EH (cell line): Measurements from ENCODE around the gene FTSJ3.

Source experiments
- DNase-seq: peaks from one replicate; pipeline ENCODE4 v3.0.0-alpha.2; 2015; ENCODE audit warnings: low read depth

FTSJ3 gene

DNA sequence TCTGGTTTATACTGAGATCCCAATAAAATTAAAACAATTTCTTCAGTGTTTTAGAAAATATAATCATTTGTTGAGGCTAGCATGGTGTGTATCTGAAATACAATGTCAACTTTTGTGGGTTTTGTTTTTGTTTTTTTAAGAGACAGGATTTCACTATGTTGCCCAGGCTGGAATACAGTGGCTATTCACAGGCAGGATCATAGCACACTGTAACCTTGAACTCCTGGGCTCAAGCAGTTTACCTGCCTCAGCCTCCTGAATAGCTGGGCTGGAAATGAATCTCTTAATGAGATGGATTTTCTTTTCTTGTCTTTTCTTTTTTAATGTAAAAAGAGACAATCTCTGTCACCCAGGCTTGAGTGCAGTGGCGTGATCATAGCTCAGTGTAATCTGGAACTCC is 41.3 kb downstream of the FTSJ3 start:
- DNase-seq, result no peak

DNA sequence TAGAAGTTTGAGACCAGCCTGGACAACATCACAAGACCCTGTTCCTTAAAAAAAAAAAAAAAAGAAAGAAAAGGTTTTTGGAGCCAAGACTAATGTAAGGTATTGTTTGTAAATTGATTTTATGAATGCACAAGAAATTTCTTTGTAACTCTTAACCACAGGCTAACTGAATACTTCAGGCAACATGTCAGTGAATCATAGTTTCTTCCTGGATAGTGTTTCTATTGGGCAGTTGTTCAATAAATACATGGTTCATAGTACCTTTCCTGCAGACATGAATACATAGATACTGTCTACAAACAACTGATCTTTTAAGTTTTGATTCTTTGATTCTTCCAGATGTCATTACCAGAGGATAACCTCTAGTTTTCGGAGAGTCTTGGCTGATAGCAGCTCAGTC is 41.9 kb downstream of the FTSJ3 start:
- DNase-seq, result peak; percentile 50

DNA sequence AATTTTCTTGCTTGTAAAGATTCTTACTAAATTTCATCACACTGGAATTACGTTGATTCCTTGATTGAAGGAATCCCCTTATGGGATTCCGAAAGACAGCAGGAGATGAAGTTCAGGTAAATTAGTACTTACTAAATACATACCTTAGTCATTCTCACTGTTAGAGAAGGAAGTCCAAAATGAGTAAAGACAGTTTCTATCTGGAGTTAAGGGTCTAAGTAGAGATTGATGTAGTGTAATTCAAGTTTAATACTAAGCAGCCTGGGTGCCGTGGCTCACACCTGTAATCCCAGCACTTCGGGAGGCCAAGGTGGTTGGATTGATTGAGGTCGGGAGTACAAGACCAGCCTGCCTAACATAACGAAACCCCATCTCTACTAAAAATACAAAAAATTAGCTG is 43.9 kb downstream of the FTSJ3 start:
- DNase-seq, result no peak

DNA sequence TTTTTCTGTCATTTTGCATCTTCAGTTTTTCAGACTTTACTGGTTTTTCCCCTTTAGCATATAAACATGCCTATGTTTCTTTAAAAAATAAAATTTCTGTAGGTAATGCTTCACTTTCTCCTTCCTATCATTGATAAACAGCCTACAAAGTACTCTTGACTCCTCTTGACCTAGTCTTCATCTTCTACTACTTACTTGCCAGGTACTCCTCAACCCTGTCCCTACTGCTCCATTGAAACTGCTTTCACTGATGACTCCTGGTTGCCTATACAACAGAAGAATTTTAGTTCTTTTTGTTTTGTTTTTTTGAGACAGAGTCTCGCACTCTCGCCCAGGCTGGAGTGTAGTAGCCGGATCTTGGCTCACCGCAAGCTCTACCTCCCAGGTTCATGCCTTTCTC is 46.5 kb downstream of the FTSJ3 start:
- DNase-seq, result no peak

DNA sequence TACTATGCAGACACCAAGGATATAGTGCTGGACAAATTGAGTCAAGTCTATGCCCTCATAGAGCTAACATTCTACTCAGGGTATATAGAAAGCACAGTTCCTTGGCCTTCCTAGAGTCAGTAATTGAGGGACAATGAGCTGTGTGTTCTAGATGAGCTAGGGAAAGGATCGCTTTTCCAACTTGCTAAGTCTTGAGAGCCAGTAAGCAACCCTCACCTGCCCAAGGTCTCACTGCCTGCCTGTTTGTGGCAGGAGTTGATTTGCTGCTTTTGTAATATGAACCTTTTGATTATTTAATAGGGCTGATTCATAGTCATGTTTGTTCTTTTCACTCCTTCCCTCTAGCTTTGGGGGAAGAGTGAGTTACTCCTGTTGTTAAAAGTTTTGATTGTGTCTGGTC is 47.0 kb downstream of the FTSJ3 start:
- peak; percentile 25 for DNase-seq

DNA sequence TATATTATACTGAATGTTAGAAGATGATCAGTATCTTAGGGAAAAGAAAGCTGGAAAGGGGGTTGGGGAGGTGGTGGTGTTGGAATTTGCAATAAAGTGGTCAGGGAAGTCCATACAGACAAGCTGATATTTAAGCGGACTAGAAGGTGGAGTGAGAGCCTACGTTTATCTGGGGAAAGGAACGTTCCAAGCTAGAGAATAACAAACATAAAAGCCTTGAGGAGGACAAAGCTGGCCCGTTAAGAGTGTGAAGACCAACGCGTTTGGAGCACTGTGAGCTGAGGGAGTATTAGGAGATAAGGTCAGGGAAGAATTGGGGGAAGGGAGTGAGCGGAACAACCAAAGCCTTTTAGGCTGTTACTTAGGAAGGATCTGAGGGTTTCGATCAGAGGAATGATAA is 52.0 kb downstream of the FTSJ3 start:
- peak; percentile 18 for DNase-seq

DNA sequence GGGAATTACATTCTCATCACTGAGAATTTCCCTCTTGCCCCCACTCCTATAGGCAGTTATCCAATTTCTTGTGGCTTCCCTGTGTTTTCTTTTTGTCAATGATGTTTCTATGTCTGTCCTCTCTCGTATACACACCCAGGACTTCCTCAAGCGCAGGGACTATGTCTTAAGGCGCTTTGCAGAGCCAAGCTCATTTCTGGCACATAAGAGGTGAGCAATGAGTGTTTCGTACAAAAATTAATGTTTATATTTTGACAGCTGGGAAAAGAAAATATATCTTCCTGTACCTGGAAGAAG is 52.5 kb downstream of the FTSJ3 start:
- DNase-seq, result peak; percentile 30

DNA sequence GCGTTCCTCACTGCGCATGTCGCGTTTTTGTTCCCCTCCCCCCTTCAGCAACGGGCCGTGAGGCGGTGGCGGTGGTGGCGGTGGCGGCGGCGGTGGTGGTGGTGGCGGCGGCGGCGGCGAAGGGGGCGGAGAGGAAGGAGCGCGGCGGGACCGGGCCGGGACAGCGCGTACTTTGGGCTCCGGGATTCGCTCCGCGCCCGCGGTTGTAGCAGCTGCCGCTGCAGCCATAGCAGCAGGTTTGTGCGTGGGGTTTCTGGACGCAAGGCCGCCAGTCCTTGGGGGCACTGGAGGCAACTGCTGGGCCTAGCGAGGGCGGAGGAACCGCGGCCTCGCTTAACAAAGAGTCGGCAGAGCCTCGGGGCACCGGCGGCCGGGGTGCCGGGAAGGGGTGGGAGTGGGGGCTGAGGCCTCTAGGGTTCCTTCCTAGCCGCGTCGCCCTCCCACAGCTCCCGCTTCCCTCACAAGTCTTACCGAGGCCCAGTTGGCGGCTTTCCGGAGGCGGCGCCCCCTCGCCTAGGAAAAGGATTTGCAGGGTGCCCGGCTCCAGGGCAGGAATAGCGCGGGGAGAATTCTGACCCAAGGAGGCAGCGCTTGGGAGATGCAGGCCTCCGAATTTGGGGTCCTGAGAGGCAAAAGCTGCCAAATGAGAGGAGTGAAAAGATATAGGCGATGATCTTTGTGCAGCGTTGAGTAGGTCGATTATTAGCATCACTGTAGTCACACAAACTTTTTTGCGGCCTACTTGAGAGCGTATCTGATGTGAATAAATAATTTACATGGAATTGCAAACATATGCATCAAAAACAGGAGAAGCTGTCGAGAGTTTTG is 53.1 kb downstream of the FTSJ3 start, which contains the start of gene DDX42:
TSS of gene DDX42 (plus strand) at position 30 of the 828 bp plus-strand sequence. CDS start 12,880 bp downstream, outside the sequence.
- peak; percentile 67 for DNase-seq

DNA sequence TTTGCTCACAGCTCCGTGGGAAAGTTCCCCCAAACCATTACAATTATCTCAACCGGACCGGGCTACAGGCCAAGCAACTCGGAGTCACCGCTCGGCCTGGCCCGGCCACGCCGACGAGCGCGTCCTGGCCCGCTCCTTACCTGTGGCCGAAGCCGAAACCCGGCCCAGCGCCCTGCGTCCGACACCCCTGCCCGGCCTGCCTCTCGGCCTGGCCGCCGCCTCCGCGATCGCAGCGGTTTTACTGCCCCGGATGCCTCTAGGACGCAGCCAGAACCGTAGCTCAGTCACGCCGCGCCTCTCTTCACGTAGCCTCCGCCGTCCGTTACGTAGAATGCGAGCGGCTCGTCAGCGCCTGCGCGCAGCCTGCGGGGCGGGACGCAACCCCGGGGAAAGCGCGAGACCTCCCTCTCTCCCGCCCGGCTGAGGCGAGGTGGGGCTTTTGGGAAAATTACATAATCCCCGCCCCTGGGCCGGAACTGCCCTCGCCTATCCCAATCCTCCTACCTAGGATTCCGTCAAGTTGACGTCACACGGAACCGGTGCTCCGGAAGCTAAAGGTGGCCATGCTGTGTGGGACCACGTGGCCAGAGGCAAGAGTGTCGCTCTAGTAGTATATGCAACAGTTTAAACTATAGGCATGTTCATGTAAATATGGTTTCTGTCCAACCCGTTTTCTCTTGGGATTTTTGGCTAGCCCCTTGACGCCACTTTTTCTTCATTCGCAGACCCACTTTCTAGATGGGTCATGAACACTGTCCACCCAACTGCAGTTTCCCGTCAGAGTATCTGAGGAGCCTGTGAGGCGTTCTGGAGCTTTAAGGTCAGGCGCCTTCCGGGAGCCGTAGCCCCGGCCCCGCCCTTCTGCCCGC is 54.0 kb downstream of the FTSJ3 start, which contains the start of gene CCDC47:
TSS of gene CCDC47 (minus strand) at position 326 of the 869 bp plus-strand sequence. CDS start 7,422 bp downstream, outside the sequence.
- DNase-seq, result peak; percentile 100

DNA sequence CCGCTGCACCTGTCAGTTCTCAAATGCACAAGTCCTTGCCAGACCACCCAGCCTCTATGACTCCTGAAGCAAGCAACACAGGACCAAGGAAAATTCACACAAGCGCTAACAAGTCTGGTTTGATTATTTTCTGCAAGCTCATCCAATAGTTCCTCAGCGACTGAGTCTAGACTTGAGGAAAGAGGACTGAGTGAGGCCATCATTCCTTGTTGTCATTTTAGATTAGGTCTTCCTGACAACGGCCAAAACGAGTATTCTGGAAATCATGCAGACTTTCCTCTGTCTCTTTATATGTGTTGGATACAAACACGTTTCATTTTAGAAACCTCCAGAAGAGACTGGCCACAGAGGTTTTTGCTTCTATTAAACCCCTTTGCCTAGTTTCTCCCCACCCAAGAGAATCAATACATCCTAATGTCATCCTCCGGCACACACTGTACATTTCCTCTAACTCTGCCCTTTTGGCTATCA is 54.6 kb downstream of the FTSJ3 start:
- peak; percentile 46 for DNase-seq
